NB4 (cell line): ENCODE measurements around the gene BABAM1.

Experiments
- CTCF ChIP-seq: IDR thresholded peaks from one replicate; pipeline ENCODE4 v1.5.1; 2012; ENCODE audit warnings: low read depth, low read length
- MAX ChIP-seq: IDR thresholded peaks from 2 replicates; pipeline ENCODE4 v1.6.1; 2011; ENCODE audit warnings: low read depth, low read length
- POLR2A ChIP-seq: IDR thresholded peaks from 2 replicates; pipeline ENCODE4 v1.6.1; 2011; ENCODE audit warnings: mild to moderate bottlenecking; ENCODE audit not compliant: insufficient read length; ENCODE audit errors: extremely low read depth

- TF ChIP-seq POLR2A (no peak), CTCF (no peak), MAX (no peak)
Measured at GRCh38 chr19:17323964-17324332, 56.7 kb downstream of the BABAM1 start.
